K562 (cell line): ENCODE results near the gene COMTD1. TPM values are rescaled to one million over a fixed set of nuclear protein-coding genes. Genes with fewer than 3 reads are reported as not detected.

ENCODE experiments used
- CREB1 ChIP-seq, 2 experiments: sonication (generic) in 1 of 2; formaldehyde crosslinking in 1 of 2; IDR thresholded peaks; 2 replicates each; pipeline versions ENCODE4 v1.6.1 to v1.8.0; 2012 to 2022; ENCODE audit warnings: inconsistent platforms in 1 of 2, mild to moderate bottlenecking in 1 of 2, missing genetic modification reagents in 1 of 2, moderate library complexity in 1 of 2
- DACH1 ChIP-seq: fragments of 450-650 bp; IDR thresholded peaks from 2 replicates; pipeline ENCODE4 v1.6.1; 2018; ENCODE audit not compliant: partially characterized antibody
- DMBX1 ChIP-seq: fragments of 250-450 bp; sonication (Bioruptor Pico); IDR thresholded peaks from 2 replicates; pipeline ENCODE4 v1.8.0; 2022; ENCODE audit warnings: inconsistent platforms, mild to moderate bottlenecking, moderate library complexity, borderline replicate concordance
- HCFC1 ChIP-seq: IDR thresholded peaks from 2 replicates; pipeline ENCODE4 v1.6.1; 2012; ENCODE audit warnings: low read depth, low read length, improper control_type of control experiment
- JUND ChIP-seq, 2 experiments: IDR thresholded peaks; 2 replicates in 1 of 2; 3 replicates in 1 of 2; pipeline ENCODE4 v1.6.1; 2011; ENCODE audit warnings: borderline replicate concordance in 2 of 2, low read depth in 2 of 2, low read length in 2 of 2, improper control_type of control experiment in 1 of 2, missing biosample characterization in 1 of 2, missing genetic modification characterization in 1 of 2, missing genetic modification reagents in 1 of 2
- MECOM ChIP-seq: fragments of 250-450 bp; sonication (Bioruptor Pico); IDR thresholded peaks from 2 replicates; pipeline ENCODE4 v1.8.0; 2022; ENCODE audit warnings: inconsistent platforms
- MYNN ChIP-seq, 2 experiments: sonication (generic); formaldehyde crosslinking in 1 of 2; IDR thresholded peaks; 2 replicates each; pipeline versions ENCODE4 v1.5.0 to v1.6.1; 2016 to 2020; ENCODE audit warnings: antibody characterized with exemption in 1 of 2, missing genetic modification reagents in 1 of 2
- PBX2 ChIP-seq, 2 experiments: IDR thresholded peaks in 1 of 2; conservative IDR thresholded peaks in 1 of 2; 2 replicates each; pipeline ENCODE4 v1.6.1; 2016; ENCODE audit warnings: low read depth in 2 of 2, mild to moderate bottlenecking in 1 of 2, missing compliant biosample characterization in 1 of 2, missing genetic modification characterization in 1 of 2, moderate library complexity in 1 of 2
- POLR2AphosphoS5 ChIP-seq: IDR thresholded peaks from 2 replicates; pipeline ENCODE4 v1.6.1; 2011; ENCODE audit warnings: mild to moderate bottlenecking, low read depth, low read length, moderate library complexity; ENCODE audit not compliant: control insufficient read depth, insufficient read depth
- POLR2B ChIP-seq: fragments of 450-650 bp; IDR thresholded peaks from 2 replicates; pipeline ENCODE4 v1.6.1; 2018; ENCODE audit warnings: low read depth; ENCODE audit not compliant: partially characterized antibody
- REST ChIP-seq, 2 experiments: fragments of 450-650 bp; formaldehyde crosslinking in 1 of 2; IDR thresholded peaks; 2 replicates each; pipeline versions ENCODE4 v1.4.0 to v1.6.1; 2014 to 2020; ENCODE audit warnings: mild to moderate bottlenecking in 2 of 2, borderline replicate concordance in 1 of 2, low read depth in 1 of 2
- SREBF1 ChIP-seq: fragments of 150-350 bp; IDR thresholded peaks from 2 replicates; pipeline ENCODE4 v1.6.1; 2014; ENCODE audit warnings: antibody characterized with exemption, low read depth, low read length, borderline replicate concordance
- TOE1 ChIP-seq, 2 experiments: fragments of 450-650 bp in 1 of 2; sonication (generic) in 1 of 2; formaldehyde crosslinking in 1 of 2; IDR thresholded peaks; 2 replicates each; pipeline versions ENCODE4 v1.7.1 to v1.8.0; 2016 to 2022; ENCODE audit warnings: borderline replicate concordance in 2 of 2, mild to moderate bottlenecking in 2 of 2, antibody characterized with exemption in 1 of 2, inconsistent platforms in 1 of 2, low read depth in 1 of 2, missing genetic modification reagents in 1 of 2, moderate library complexity in 1 of 2
- polyA plus RNA-seq, 8 experiments: library from polyadenylated mRNA; depleted of rRNA in 4 of 8; stranded (reverse) in 5 of 8; unstranded in 3 of 8; fragments of >200 nt; fragmentation: Nextera tagmentation in 2 of 8; fragmentation: Illumina TruSeq in 1 of 8; extraction: Ambion mirVana in 2 of 8; extraction: Trizol in 1 of 8; gene quantifications; 2 replicates each; pipeline versions ENCODE4 v1.2.1 to v1.2.3, GENCODE V29; 2011 to 2014; ENCODE audit warnings: inconsistent platforms in 1 of 8, missing spikeins in 1 of 8
- total RNA-seq, 7 experiments: library from RNA; depleted of rRNA in 6 of 7; stranded (reverse); fragments of >200 nt in 6 of 7; fragmentation: Illumina TruSeq in 2 of 7; extraction: Trizol in 2 of 7; gene quantifications; 2 replicates each; pipeline versions ENCODE4 v1.2.1 to v1.2.3, GENCODE V29; 2011 to 2021; ENCODE audit warnings: low replicate concordance in 1 of 7

COMTD1 gene
- total and polyA plus RNA-seq, 9 of the 15 experiments (the other 6 are each of a cell fraction or from before 2014, with no cell fraction given), result 0.41 to 112 (median 13.7) TPM

- TF ChIP-seq POLR2AphosphoS5 (0 out of 2 replicates have a peak, but pooled peaks have one; percentile 31), DACH1 (peak; percentile 70), TOE1 (IDR thresholded peaks at IDR 0.05; ENCODE audit: borderline replicate concordance) (peak; percentile 59; the same call in 1 of the 2 replicates), TOE1 (CRISPR knock-in tag; IDR thresholded peaks at IDR 0.05; ENCODE audit: borderline replicate concordance, low read depth) (no peak), PBX2 (CRISPR knock-in tag; IDR thresholded peaks at IDR 0.05; ENCODE audit: low read depth) (peak; percentile 61), PBX2 (tag; conservative IDR thresholded peaks at IDR 0.05; ENCODE audit: low read depth) (peak; percentile 83), MECOM (CRISPR knock-in tag) (no peak), REST (IDR thresholded peaks at IDR 0.05; ENCODE audit: borderline replicate concordance) (peak; percentile 75), REST (CRISPR knock-in tag; IDR thresholded peaks at IDR 0.05; ENCODE audit: low read depth) (no peak), HCFC1 (0 out of 2 replicates have a peak, but pooled peaks have one; percentile 21), SREBF1 (no peak), DMBX1 (CRISPR knock-in tag) (no peak), CREB1 (IDR thresholded peaks at IDR 0.05) (peak; percentile 66; the same call in 1 of the 2 replicates), CREB1 (CRISPR knock-in tag; IDR thresholded peaks at IDR 0.05) (peak; percentile 44; the same call in 1 of the 2 replicates), MYNN (IDR thresholded peaks at IDR 0.05) (peak; percentile 55; the same call in 1 of the 2 replicates), MYNN (CRISPR knock-in tag; IDR thresholded peaks at IDR 0.05) (no peak), POLR2B (peak; percentile 61), JUND (IDR thresholded peaks at IDR 0.05; ENCODE audit: borderline replicate concordance, low read depth, low read length) (peak; percentile 66), JUND (tag; IDR thresholded peaks at IDR 0.05; ENCODE audit: borderline replicate concordance, low read depth, low read length) (no peak; the same call in 2 of the 3 replicates)
Observed at GRCh38 chr10:75230600-75231038, 5.1 kb downstream of the COMTD1 start (continued).
